Thyroid gland (tissue), 4 donors: ENCODE data around the gene GALNT3. TPM values are rescaled to one million over a fixed set of nuclear protein-coding genes. Genes with fewer than 3 reads are reported as not detected.

ENCODE experiments used
- DNase-seq, 2 donors: peaks; one replicate each; pipeline ENCODE4 v3.0.0-alpha.2; 2019
- H3K27ac ChIP-seq, 3 donors: fragments of 200-600 bp; sonication (generic); 1 replicate in 2 of 3; 2 replicates in 1 of 3; pipeline ENCODE4 v1.5.1; 2016 to 2019; ENCODE audit warnings: mild to moderate bottlenecking in 1 of 3, moderate library complexity in 1 of 3
- H3K27me3 ChIP-seq: fragments of 200-600 bp; sonication (generic); one replicate; pipeline ENCODE4 v1.5.1; 2019
- H3K36me3 ChIP-seq, 2 donors: fragments of 200-600 bp; sonication (generic); one replicate each; pipeline ENCODE4 v1.5.1; 2016 to 2019
- H3K4me1 ChIP-seq, 2 donors: fragments of 200-600 bp; sonication (generic); one replicate each; pipeline ENCODE4 v1.5.1; 2017 to 2019
- H3K4me3 ChIP-seq, 3 donors: fragments of 200-600 bp; sonication (generic); replicated peaks in 1 of 3; 1 replicate in 2 of 3; 2 replicates in 1 of 3; pipeline ENCODE4 v1.5.1; 2016; ENCODE audit warnings: mild to moderate bottlenecking in 1 of 3
- H3K9me3 ChIP-seq: fragments of 200-600 bp; sonication (generic); one replicate; pipeline ENCODE4 v1.5.1; 2017
- CTCF ChIP-seq, 6 experiments: fragments of 200-600 bp in 3 of 6; fragments of 450-650 bp in 3 of 6; sonication (generic) in 3 of 6; IDR thresholded peaks; one replicate each; pipeline ENCODE4 v1.5.1; 2016 to 2019; ENCODE audit warnings: antibody characterized with exemption in 6 of 6, mild to moderate bottlenecking in 2 of 6, inconsistent platforms in 1 of 6, moderate library complexity in 1 of 6
- POLR2A ChIP-seq, 2 donors: fragments of 450-650 bp; IDR thresholded peaks; one replicate each; pipeline ENCODE4 v1.6.1; 2017; ENCODE audit warnings: antibody characterized with exemption in 2 of 2, mild to moderate bottlenecking in 2 of 2, moderate library complexity in 1 of 2
- WGBS, 2 donors: methylation state at CpG; one replicate each; pipeline ENCODE4 v1.1.5; 2017; 5-methylcytosine and 5-hydroxymethylcytosine counted together
- intact Hi-C: fragments of 100-400 bp; cut with DNase I; formaldehyde crosslinking; loops from one replicate; pipeline ENCODE4 v1.15.1; 2023
- total RNA-seq, 4 donors: library from RNA; depleted of rRNA; stranded (reverse); fragments of >200 nt; gene quantifications; one replicate each; pipeline ENCODE4 v1.2.3, GENCODE V29; 2016

The GALNT3 gene
- total RNA-seq, 4 donors from 2014 or later, result 48.8 to 78.5 (median 59.2) TPM

GRCh38 chr2:165820296-165820695, 26.2 kb upstream of the GALNT3 start:
- no peak for DNase-seq

GRCh38 chr2:165818920-165819319, 24.9 kb upstream of the GALNT3 start:
- H3K9me3 ChIP-seq, result no peaks in the 10 kb centered on the region

More at GRCh38 chr2:165820296-165820695, 26.2 kb upstream of the GALNT3 start:
- WGBS, 2 donors, result 25 to 51% methylated on average over 2 of the region's 2 CpGs
- no peak overlapping the region for H3K4me3 ChIP-seq
- TF ChIP-seq POLR2A (IDR thresholded peaks at IDR 0.05), result no peak
- TF ChIP-seq CTCF (IDR thresholded peaks at IDR 0.05), result no peak
- intact Hi-C loops, result no loop called here
- H3K9me3 ChIP-seq, result no peaks in the 10 kb centered on the region
- H3K36me3 ChIP-seq, result no peaks in the 10 kb centered on the region
- H3K4me1 ChIP-seq, result peaks cover 0 to 16% of the 10 kb centered on the region in 2 donors
- no peaks in the 10 kb centered on the region for H3K27me3 ChIP-seq
- H3K27ac ChIP-seq, result no peak overlapping the region

GRCh38 chr2:165815299-165816141, 21.5 kb upstream of the GALNT3 start:
- no peak for DNase-seq
- Histone ChIP-seq H3K4me1 (peaks cover 0 to 8% of the 10 kb centered on the region in 2 donors), H3K27ac (no peak overlapping the region), H3K9me3 (no peaks in the 10 kb centered on the region), H3K27me3 (no peaks in the 10 kb centered on the region), H3K36me3 (no peaks in the 10 kb centered on the region), H3K4me3 (no peak overlapping the region)
- TF ChIP-seq CTCF (IDR thresholded peaks at IDR 0.05) (no peak), POLR2A (IDR thresholded peaks at IDR 0.05) (no peak)
- intact Hi-C loops, result no loop called here
- WGBS, 2 donors, result 90 to 95% methylated on average over 2 of the region's 2 CpGs

More at GRCh38 chr2:165818920-165819319, 24.9 kb upstream of the GALNT3 start:
- WGBS, 2 donors, result 94 to 98% methylated on average over 1 of the region's 1 CpG
- Histone ChIP-seq H3K27ac (no peak overlapping the region), H3K4me1 (peaks cover 0 to 11% of the 10 kb centered on the region in 2 donors), H3K4me3 (no peak overlapping the region), H3K36me3 (no peaks in the 10 kb centered on the region), H3K27me3 (no peaks in the 10 kb centered on the region)
- intact Hi-C loops, result no loop called here
- no peak for DNase-seq
- TF ChIP-seq CTCF (IDR thresholded peaks at IDR 0.05), result no peak
- no peak for TF ChIP-seq POLR2A (IDR thresholded peaks at IDR 0.05)

GRCh38 chr2:165814473-165814872, 20.4 kb upstream of the GALNT3 start:
- WGBS, 2 donors, result 83 to 91% methylated on average over 4 of the region's 4 CpGs
- Histone ChIP-seq H3K27ac (no peak overlapping the region), H3K36me3 (no peaks in the 10 kb centered on the region), H3K4me1 (no peaks in the 10 kb centered on the region), H3K9me3 (no peaks in the 10 kb centered on the region), H3K27me3 (no peaks in the 10 kb centered on the region), H3K4me3 (no peak overlapping the region)
- intact Hi-C loops, result no loop called here
- TF ChIP-seq CTCF (IDR thresholded peaks at IDR 0.05) (no peak), POLR2A (IDR thresholded peaks at IDR 0.05) (no peak)
- no peak for DNase-seq
